HK-2 (cell line): ENCODE measurements around the gene CBL.

ENCODE experiments used
- DNase-seq: peaks from one replicate; pipeline ENCODE4 v3.0.0-alpha.2; 2018; ENCODE audit not compliant: unreplicated experiment

The CBL gene

GRCh38 chr11:119310682-119311052 lies 104.5 kb downstream of the CBL start:
- no peak for DNase-seq

GRCh38 chr11:119314726-119315125 lies 108.6 kb downstream of the CBL start:
- DNase-seq = no peak

- DNase-seq = peak; percentile 36
Measured at GRCh38 chr11:119315131-119316015, 109.2 kb downstream of the CBL start.

- peak; percentile 44 for DNase-seq
Measured at GRCh38 chr11:119316016-119316728, 110.0 kb downstream of the CBL start.

GRCh38 chr11:119316729-119317591 lies 110.8 kb downstream of the CBL start, which contains the start of gene MCAM:
MCAM (minus strand) TSS chr11:119317130; CDS start chr11:119317101, 29 bp downstream.
- peak; percentile 49 for DNase-seq

- peak; percentile 47 for DNase-seq
Measured at GRCh38 chr11:119317592-119318239, 111.6 kb downstream of the CBL start.

- DNase-seq = peak; percentile 80
Measured at GRCh38 chr11:119318240-119319135, 112.3 kb downstream of the CBL start.

GRCh38 chr11:119319136-119319699 lies 113.1 kb downstream of the CBL start:
- DNase-seq = no peak

GRCh38 chr11:119319700-119320239 lies 113.6 kb downstream of the CBL start:
- DNase-seq = no peak

- no peak for DNase-seq
Measured at GRCh38 chr11:119320240-119320775, 114.2 kb downstream of the CBL start.

- DNase-seq = no peak
Measured at GRCh38 chr11:119320776-119321524, 114.8 kb downstream of the CBL start.

GRCh38 chr11:119322360-119322739 lies 116.2 kb downstream of the CBL start:
- no peak for DNase-seq

- DNase-seq = no peak
Measured at GRCh38 chr11:119322921-119323531, 116.9 kb downstream of the CBL start.

- peak; percentile 70 for DNase-seq
Measured at GRCh38 chr11:119323532-119324033, 117.4 kb downstream of the CBL start.

GRCh38 chr11:119324189-119324588 lies 118.0 kb downstream of the CBL start:
- no peak for DNase-seq

- DNase-seq = no peak
Measured at GRCh38 chr11:119329320-119329719, 123.2 kb downstream of the CBL start.

- no peak for DNase-seq
Measured at GRCh38 chr11:119330237-119330636, 124.1 kb downstream of the CBL start.

- no peak for DNase-seq
Measured at GRCh38 chr11:119332111-119332765, 126.1 kb downstream of the CBL start.
